B cell (primary cell): Measurements from ENCODE around the gene TEX19. TPM values are rescaled to one million over a fixed set of nuclear protein-coding genes. Genes with fewer than 3 reads are reported as not detected.
"Not testable (repeated sequence)": the region's sequence is repeated elsewhere in the genome, so short reads cannot be mapped to it uniquely, and the experiment has no call there.

ENCODE experiments used
- ATAC-seq: fragments of 200-7000 bp; cut with Tn5 transposase; one replicate; pipeline ENCODE4 v1.10.0; 2021; ENCODE audit warnings: low read depth, mild to moderate bottlenecking, moderate number of reproducible peaks, moderate library complexity
- CTCF ChIA-PET: fragments of 350-600 bp; sonication (Branson Sonifier 250); formaldehyde crosslinking; loops from one replicate; lab custom pipeline; 2021; ENCODE audit warnings: antibody characterized with exemption, inconsistent platforms; lab: Charles Lee
- POLR2A ChIA-PET: fragments of 350-600 bp; sonication (Branson Sonifier 250); formaldehyde crosslinking; loops from one replicate; lab custom pipeline; 2021; ENCODE audit warnings: antibody characterized with exemption; lab: Charles Lee
- DNase-seq: peaks from one replicate; pipeline ENCODE4 v3.0.0; 2013
- H2AFZ ChIP-seq: 2 replicates; pipeline ENCODE4 v1.6.1; 2012; ENCODE audit warnings: mild to moderate bottlenecking, low read depth, low read length; ENCODE audit not compliant: insufficient read depth, poor library complexity, severe bottlenecking
- H3K27ac ChIP-seq, 2 donors: 1 replicate in 1 of 2; 2 replicates in 1 of 2; pipeline ENCODE4 v1.5.1; 2012 to 2013; ENCODE audit warnings: low read length in 2 of 2, mild to moderate bottlenecking in 2 of 2, moderate library complexity in 1 of 2
- H3K27me3 ChIP-seq, 4 experiments: fragments of 200-600 bp in 1 of 4; sonication (generic) in 1 of 4; replicated peaks in 1 of 4; 1 replicate in 2 of 4; 2 replicates in 2 of 4; pipeline versions ENCODE4 v1.6.1 to v1.7.0; 2013 to 2016; ENCODE audit warnings: low read length in 3 of 4, mild to moderate bottlenecking in 2 of 4, mixed read lengths in 1 of 4, moderate library complexity in 1 of 4; ENCODE audit not compliant: insufficient read depth in 4 of 4, control insufficient read depth in 3 of 4; ENCODE audit errors: control extremely low read depth in 1 of 4
- H3K36me3 ChIP-seq, 2 experiments: replicated peaks in 1 of 2; 1 replicate in 1 of 2; 2 replicates in 1 of 2; pipeline versions ENCODE4 v1.6.1 to v1.7.1; 2013; ENCODE audit warnings: low read length in 1 of 2; ENCODE audit not compliant: insufficient read depth in 2 of 2, control insufficient read depth in 1 of 2; ENCODE audit errors: control extremely low read depth in 1 of 2, extremely low read depth in 1 of 2
- H3K4me1 ChIP-seq, 2 donors: fragments of 200-600 bp in 1 of 2; sonication (generic) in 1 of 2; 1 replicate in 1 of 2; 2 replicates in 1 of 2; pipeline versions ENCODE4 v1.5.1 to v1.6.1; 2013 to 2017; ENCODE audit warnings: low read length in 2 of 2; ENCODE audit not compliant: control insufficient read depth in 2 of 2, insufficient read depth in 2 of 2
- H3K4me2 ChIP-seq: replicated peaks from 2 replicates; pipeline ENCODE3; 2012; ENCODE audit warnings: mild to moderate bottlenecking, low read depth, low read length; ENCODE audit not compliant: poor library complexity, severe bottlenecking
- H3K4me3 ChIP-seq, 5 experiments: fragments of 200-600 bp in 1 of 5; sonication (generic) in 1 of 5; 1 replicate in 3 of 5; 2 replicates in 2 of 5; pipeline versions ENCODE4 v1.5.1 to v1.7.0; 2011 to 2016; ENCODE audit warnings: low read length in 4 of 5, mild to moderate bottlenecking in 4 of 5, low read depth in 2 of 5, control low read depth in 1 of 5, moderate library complexity in 1 of 5; ENCODE audit not compliant: insufficient read depth in 1 of 5; ENCODE audit errors: control extremely low read depth in 1 of 5, extremely low read depth in 1 of 5
- H3K79me2 ChIP-seq: fragments of 200-600 bp; sonication (generic); one replicate; pipeline ENCODE4 v1.6.0; 2016; ENCODE audit warnings: low read length; ENCODE audit not compliant: control insufficient read depth, insufficient read depth
- H3K9ac ChIP-seq: fragments of 200-600 bp; sonication (generic); 2 replicates; pipeline ENCODE4 v1.6.1; 2017; ENCODE audit warnings: mild to moderate bottlenecking, low read length, moderate library complexity
- H3K9me3 ChIP-seq, 3 donors: one replicate each; pipeline versions ENCODE4 v1.6.1 to v1.7.1; 2013; ENCODE audit warnings: low read length in 2 of 3; ENCODE audit not compliant: control insufficient read depth in 2 of 3, insufficient read depth in 1 of 3; ENCODE audit errors: control extremely low read depth in 1 of 3
- H4K20me1 ChIP-seq: 2 replicates; pipeline ENCODE4 v1.6.0; 2012; ENCODE audit warnings: mild to moderate bottlenecking, low read length; ENCODE audit not compliant: insufficient read depth, control insufficient read depth, poor library complexity, severe bottlenecking
- H3K27ac Mint-ChIP-seq: one replicate; pipeline ENCODE4 v1.8.0; 2021; ENCODE audit warnings: mixed read lengths
- H3K27me3 Mint-ChIP-seq: one replicate; pipeline ENCODE4 v1.8.0; 2021; ENCODE audit warnings: mixed read lengths
- H3K4me1 Mint-ChIP-seq: one replicate; pipeline ENCODE4 v1.8.0; 2021; ENCODE audit warnings: mixed read lengths
- H3K4me3 Mint-ChIP-seq: one replicate; pipeline ENCODE4 v1.8.0; 2021; ENCODE audit warnings: mixed read lengths
- H3K9me3 Mint-ChIP-seq: one replicate; pipeline ENCODE4 v1.8.0; 2022; ENCODE audit warnings: mixed read lengths; ENCODE audit not compliant: insufficient read depth
- EZH2 ChIP-seq: IDR thresholded peaks from 2 replicates; pipeline ENCODE4 v1.6.1; 2012; ENCODE audit warnings: borderline replicate concordance, low read depth, mild to moderate bottlenecking, moderate library complexity, low read length; ENCODE audit not compliant: insufficient read depth, poor library complexity, severe bottlenecking
- WGBS: methylation state at CpG from one replicate; pipeline ENCODE4 v1.1.5; 2013; ENCODE audit warnings: missing lambda C conversion rate; ENCODE audit not compliant: insufficient coverage; 5-methylcytosine and 5-hydroxymethylcytosine counted together
- intact Hi-C: fragments of 100-400 bp; cut with micrococcal nuclease; formaldehyde crosslinking; loops from one replicate; pipeline ENCODE4 v1.10.0; 2022
- polyA plus RNA-seq: library from polyadenylated mRNA; depleted of rRNA; stranded (reverse); fragments of >200 nt; gene quantifications from 2 replicates; pipeline ENCODE4 v1.2.3, GENCODE V29; 2012
- total RNA-seq, 2 donors: library from RNA; stranded (reverse); fragments of 120-200 nt in 1 of 2; gene quantifications; 1 replicate in 1 of 2; 2 replicates in 1 of 2; pipeline versions ENCODE4 v1.2.3 to v1.2.4, GENCODE V29; 2013 to 2022
- TF ChIP-seq, protein P1 (sequence below): fragments of 200-600 bp; IDR thresholded peaks from one replicate; pipeline ENCODE4 v1.8.0; 2022; ENCODE audit warnings: antibody characterized with exemption, mild to moderate bottlenecking

Gene TEX19
- total and polyA plus RNA-seq, 2 donors (not counting 1 experiment from before 2014, with no cell fraction given), result not detected

DNA sequence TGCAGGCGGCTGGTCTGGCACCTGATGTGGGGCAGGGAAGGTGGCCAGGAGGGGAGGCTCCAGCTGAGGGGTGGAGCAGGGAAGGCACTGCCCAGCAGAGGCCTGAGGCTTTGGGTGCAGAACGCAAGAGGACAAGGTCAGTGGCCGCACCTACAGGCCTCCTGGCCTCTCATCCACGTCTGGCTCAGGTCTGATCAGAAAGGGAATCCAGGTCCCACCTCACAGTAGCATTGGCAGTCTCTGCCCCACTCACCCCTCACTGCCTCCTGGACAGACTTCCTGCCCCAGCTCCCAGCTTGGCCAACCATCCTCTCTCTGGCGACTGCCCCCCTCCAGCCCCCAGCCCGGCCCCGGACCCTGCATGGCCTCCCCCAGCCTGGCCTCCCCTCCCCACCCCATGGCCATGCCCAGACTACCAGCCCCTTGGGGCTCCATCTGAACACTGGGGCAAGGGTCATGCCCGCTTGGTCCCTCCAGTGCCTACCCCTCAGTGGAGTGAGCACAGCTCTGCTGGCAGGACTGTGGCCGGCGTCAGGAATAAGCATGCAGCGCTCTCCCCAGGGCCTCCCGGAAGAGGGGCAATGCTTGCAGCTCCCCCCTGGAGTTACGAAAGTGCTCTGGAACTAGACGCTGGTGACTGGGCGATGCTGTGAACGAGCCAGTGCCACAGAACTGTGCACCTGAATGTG is 17.1 kb downstream of the TEX19 start:
- H3K4me3 ChIP-seq, result no peak overlapping the region
- H3K36me3 ChIP-seq, result no peaks in the 10 kb centered on the region
- no peak for TF ChIP-seq EZH2
- TF ChIP-seq, protein P1, sequence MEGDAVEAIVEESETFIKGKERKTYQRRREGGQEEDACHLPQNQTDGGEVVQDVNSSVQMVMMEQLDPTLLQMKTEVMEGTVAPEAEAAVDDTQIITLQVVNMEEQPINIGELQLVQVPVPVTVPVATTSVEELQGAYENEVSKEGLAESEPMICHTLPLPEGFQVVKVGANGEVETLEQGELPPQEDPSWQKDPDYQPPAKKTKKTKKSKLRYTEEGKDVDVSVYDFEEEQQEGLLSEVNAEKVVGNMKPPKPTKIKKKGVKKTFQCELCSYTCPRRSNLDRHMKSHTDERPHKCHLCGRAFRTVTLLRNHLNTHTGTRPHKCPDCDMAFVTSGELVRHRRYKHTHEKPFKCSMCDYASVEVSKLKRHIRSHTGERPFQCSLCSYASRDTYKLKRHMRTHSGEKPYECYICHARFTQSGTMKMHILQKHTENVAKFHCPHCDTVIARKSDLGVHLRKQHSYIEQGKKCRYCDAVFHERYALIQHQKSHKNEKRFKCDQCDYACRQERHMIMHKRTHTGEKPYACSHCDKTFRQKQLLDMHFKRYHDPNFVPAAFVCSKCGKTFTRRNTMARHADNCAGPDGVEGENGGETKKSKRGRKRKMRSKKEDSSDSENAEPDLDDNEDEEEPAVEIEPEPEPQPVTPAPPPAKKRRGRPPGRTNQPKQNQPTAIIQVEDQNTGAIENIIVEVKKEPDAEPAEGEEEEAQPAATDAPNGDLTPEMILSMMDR, result no peak
- no peak for DNase-seq
- H3K4me1 ChIP-seq, result peaks cover 13 to 18% of the 10 kb centered on the region in 2 donors
- no peaks in the 10 kb centered on the region for H3K9me3 Mint-ChIP-seq
- peaks cover 26% of the 10 kb centered on the region for H3K27me3 Mint-ChIP-seq
- H3K27ac Mint-ChIP-seq, result no peak overlapping the region
- H3K4me1 Mint-ChIP-seq, result peaks cover 16% of the 10 kb centered on the region
- intact Hi-C loops, result no loop called here
- no peaks in the 10 kb centered on the region for H4K20me1 ChIP-seq
- POLR2A ChIA-PET, result no interaction called here
- ATAC-seq, result no peak
- peaks cover 0 to 45% (median 13%) of the 10 kb centered on the region in 4 experiments for H3K27me3 ChIP-seq
- no peak overlapping the region for H3K27ac ChIP-seq
- peaks cover 0 to 11% (median 0%) of the 10 kb centered on the region in 3 donors for H3K9me3 ChIP-seq
- H2AFZ ChIP-seq, result no peak overlapping the region
- no peaks in the 10 kb centered on the region for H3K79me2 ChIP-seq
- 90% methylated on average over 15 of the region's 16 CpGs for WGBS
- H3K4me2 ChIP-seq, result no peak overlapping the region
- CTCF ChIA-PET, result no interaction called here
- H3K9ac ChIP-seq, result no peak overlapping the region
- no peak overlapping the region for H3K4me3 Mint-ChIP-seq

- no CpG with 5 or more reads among the region's 5 CpGs for WGBS
- POLR2A ChIA-PET, H3K9me3 Mint-ChIP-seq, H3K9ac ChIP-seq, intact Hi-C loops, H2AFZ ChIP-seq, H3K4me1 ChIP-seq, DNase-seq, H3K4me3 ChIP-seq, H3K27ac ChIP-seq, H3K36me3 ChIP-seq, H3K9me3 ChIP-seq, H3K4me2 ChIP-seq, H3K4me3 Mint-ChIP-seq, ATAC-seq, H4K20me1 ChIP-seq, CTCF ChIA-PET, H3K79me2 ChIP-seq, H3K27ac Mint-ChIP-seq: not testable (repeated sequence)
- peaks cover 0 to 39% (median 10%) of the 10 kb centered on the region in 4 experiments for H3K27me3 ChIP-seq
- peaks cover 14% of the 10 kb centered on the region for H3K4me1 Mint-ChIP-seq
- peaks cover 31% of the 10 kb centered on the region for H3K27me3 Mint-ChIP-seq
These were observed 18.2 kb downstream of the TEX19 start for GRCh38 chr17:82377294-82377693.
